Spinal cord (tissue), 10 donors: Measurements from ENCODE around the gene PRKAG3. TPM values are rescaled to one million over a fixed set of nuclear protein-coding genes. Genes with fewer than 3 reads are reported as not detected.

Source experiments
- DNase-seq, 6 donors: peaks; one replicate each; pipeline versions ENCODE4 v3.0.0 to v3.0.0-alpha.2; 2013 to 2015; ENCODE audit warnings: low spot score in 6 of 6, low read depth in 4 of 6
- H3K27ac ChIP-seq: one replicate; pipeline ENCODE4 v1.5.1; 2013; ENCODE audit warnings: low read depth, low read length, control low read depth
- H3K27me3 ChIP-seq: one replicate; pipeline ENCODE4 v1.6.1; 2013; ENCODE audit warnings: low read length; ENCODE audit not compliant: control insufficient read depth, insufficient read depth
- H3K36me3 ChIP-seq: one replicate; pipeline ENCODE4 v1.6.1; 2013; ENCODE audit warnings: low read length; ENCODE audit not compliant: control insufficient read depth, insufficient read depth
- H3K4me1 ChIP-seq: one replicate; pipeline ENCODE4 v1.6.1; 2013; ENCODE audit warnings: low read length; ENCODE audit not compliant: control insufficient read depth, insufficient read depth
- H3K4me3 ChIP-seq: one replicate; pipeline ENCODE4 v1.5.1; 2013; ENCODE audit warnings: low read depth, low read length, control low read depth
- H3K9me3 ChIP-seq: one replicate; pipeline ENCODE4 v1.6.1; 2013; ENCODE audit warnings: low read length; ENCODE audit not compliant: control insufficient read depth, insufficient read depth
- WGBS: methylation state at CpG from one replicate; pipeline ENCODE4 v1.1.5; 2013; ENCODE audit warnings: missing lambda C conversion rate; ENCODE audit not compliant: insufficient coverage; 5-methylcytosine and 5-hydroxymethylcytosine counted together
- polyA plus RNA-seq, 2 donors: library from polyadenylated mRNA; unstranded; fragments of 120-200 nt; gene quantifications; one replicate each; pipeline ENCODE4 v1.2.1, GENCODE V29; 2013; ENCODE audit not compliant: insufficient read length in 2 of 2
- total RNA-seq, 2 donors: library from RNA; depleted of rRNA in 1 of 2; stranded (reverse); fragments of 120-200 nt in 1 of 2; fragments of >200 nt in 1 of 2; gene quantifications; one replicate each; pipeline versions ENCODE4 v1.2.3 to v1.2.4, GENCODE V29; 2013 to 2014
- donor health status: healthy.

PRKAG3 gene
- total and polyA plus RNA-seq, 4 donors = 0.06 to 0.23 TPM; not detected in 2

GRCh38 chr2:218820746-218821369 is 10.7 kb downstream of the PRKAG3 start:
- 93% methylated on average over 15 of the region's 15 CpGs for whole genome bisulfite sequencing
- H3K27me3 ChIP-seq = no peaks in the 10 kb centered on the region
- H3K36me3 ChIP-seq = no peaks in the 10 kb centered on the region
- H3K27ac ChIP-seq = no peak overlapping the region
- DNase-seq = no peak
- H3K4me1 ChIP-seq = no peaks in the 10 kb centered on the region
- no peaks in the 10 kb centered on the region for H3K9me3 ChIP-seq
- H3K4me3 ChIP-seq = no peak overlapping the region

GRCh38 chr2:218819093-218819492 is 12.5 kb downstream of the PRKAG3 start:
- DNase-seq = no peak
- H3K27ac ChIP-seq = no peak overlapping the region
- 80% methylated on average over 6 of the region's 7 CpGs for WGBS
- no peaks in the 10 kb centered on the region for H3K9me3 ChIP-seq
- H3K27me3 ChIP-seq = no peaks in the 10 kb centered on the region
- H3K4me1 ChIP-seq = no peaks in the 10 kb centered on the region
- H3K36me3 ChIP-seq = peaks cover 8% of the 10 kb centered on the region
- no peak overlapping the region for H3K4me3 ChIP-seq

GRCh38 chr2:218816561-218817011 is 15.0 kb downstream of the PRKAG3 start:
- Histone ChIP-seq H3K9me3 (no peaks in the 10 kb centered on the region), H3K27me3 (no peaks in the 10 kb centered on the region), H3K27ac (no peak overlapping the region), H3K36me3 (peaks cover 20% of the 10 kb centered on the region), H3K4me1 (no peaks in the 10 kb centered on the region), H3K4me3 (no peak overlapping the region)
- 83% methylated on average over 2 of the region's 2 CpGs for WGBS
- DNase-seq = no peak

- Histone ChIP-seq H3K9me3 (no peaks in the 10 kb centered on the region), H3K27me3 (no peaks in the 10 kb centered on the region), H3K36me3 (peaks cover 20% of the 10 kb centered on the region), H3K4me3 (no peak overlapping the region), H3K27ac (no peak overlapping the region), H3K4me1 (no peaks in the 10 kb centered on the region)
- 84% methylated on average over 2 of the region's 4 CpGs for WGBS
- DNase-seq = no peak
These were observed 16.0 kb downstream of the PRKAG3 start for GRCh38 chr2:218815649-218816048.

DNA sequence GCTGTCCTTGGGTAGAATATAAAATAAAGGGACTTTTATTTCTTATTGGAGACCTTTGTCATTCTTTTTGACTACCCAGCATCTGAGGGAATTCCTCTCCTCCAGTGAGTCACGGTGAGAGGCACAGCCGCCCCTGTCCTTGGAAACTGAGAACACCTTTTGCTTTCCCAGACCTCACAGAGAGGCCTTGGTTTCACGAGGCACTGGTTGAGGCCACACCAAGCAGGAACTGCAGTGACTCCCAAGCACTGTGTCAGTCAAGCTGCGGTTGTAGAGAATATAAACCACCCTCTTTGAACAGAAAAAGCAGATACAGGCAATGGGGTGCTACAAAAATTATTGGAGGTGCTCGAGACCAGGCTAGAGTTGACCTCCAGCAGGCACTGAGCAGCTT is 16.4 kb downstream of the PRKAG3 start:
- H3K27me3 ChIP-seq = no peaks in the 10 kb centered on the region
- 85% methylated on average over 3 of the region's 5 CpGs for WGBS
- H3K4me1 ChIP-seq = no peaks in the 10 kb centered on the region
- no peak overlapping the region for H3K4me3 ChIP-seq
- no peak for DNase-seq
- H3K27ac ChIP-seq = no peak overlapping the region
- H3K36me3 ChIP-seq = peaks cover 20% of the 10 kb centered on the region
- H3K9me3 ChIP-seq = no peaks in the 10 kb centered on the region

GRCh38 chr2:218814540-218815243 is 16.9 kb downstream of the PRKAG3 start:
- Histone ChIP-seq H3K4me1 (no peaks in the 10 kb centered on the region), H3K27me3 (no peaks in the 10 kb centered on the region), H3K4me3 (no peak overlapping the region), H3K36me3 (peaks cover 20% of the 10 kb centered on the region), H3K27ac (no peak overlapping the region), H3K9me3 (no peaks in the 10 kb centered on the region)
- no peak for DNase-seq
- 92% methylated on average over 9 of the region's 13 CpGs for WGBS

DNA sequence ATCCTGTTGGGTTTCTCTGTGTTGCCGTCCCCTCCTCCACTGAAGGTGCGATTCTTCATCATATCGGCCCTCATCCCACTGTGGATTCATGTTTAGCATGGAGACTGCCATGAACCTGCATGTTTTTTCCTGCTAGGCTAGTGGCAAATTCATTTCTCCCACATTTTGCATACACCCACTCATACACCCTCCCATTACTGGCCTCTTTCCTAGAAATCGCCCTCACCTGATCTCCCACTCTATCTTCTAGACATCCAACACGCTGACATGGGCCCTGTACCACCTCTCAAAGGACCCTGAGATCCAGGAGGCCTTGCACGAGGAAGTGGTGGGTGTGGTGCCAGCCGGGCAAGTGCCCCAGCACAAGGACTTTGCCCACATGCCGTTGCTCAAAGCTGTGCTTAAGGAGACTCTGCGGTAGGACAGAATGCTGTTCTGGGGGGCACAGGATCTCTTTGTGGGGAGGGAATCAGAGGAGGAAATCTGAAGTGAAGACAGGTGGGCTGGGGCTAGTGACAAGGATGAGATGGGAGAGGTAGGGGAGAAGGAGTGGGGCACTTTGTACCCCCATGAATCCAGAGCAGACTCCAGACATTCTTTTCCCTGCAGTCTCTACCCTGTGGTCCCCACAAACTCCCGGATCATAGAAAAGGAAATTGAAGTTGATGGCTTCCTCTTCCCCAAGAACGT is 17.7 kb downstream of the PRKAG3 start:
- Histone ChIP-seq H3K36me3 (peaks cover 20% of the 10 kb centered on the region), H3K4me3 (no peak overlapping the region), H3K9me3 (no peaks in the 10 kb centered on the region), H3K27me3 (no peaks in the 10 kb centered on the region), H3K27ac (no peak overlapping the region), H3K4me1 (no peaks in the 10 kb centered on the region)
- WGBS = 85% methylated on average over 10 of the region's 11 CpGs
- DNase-seq = no peak

DNA sequence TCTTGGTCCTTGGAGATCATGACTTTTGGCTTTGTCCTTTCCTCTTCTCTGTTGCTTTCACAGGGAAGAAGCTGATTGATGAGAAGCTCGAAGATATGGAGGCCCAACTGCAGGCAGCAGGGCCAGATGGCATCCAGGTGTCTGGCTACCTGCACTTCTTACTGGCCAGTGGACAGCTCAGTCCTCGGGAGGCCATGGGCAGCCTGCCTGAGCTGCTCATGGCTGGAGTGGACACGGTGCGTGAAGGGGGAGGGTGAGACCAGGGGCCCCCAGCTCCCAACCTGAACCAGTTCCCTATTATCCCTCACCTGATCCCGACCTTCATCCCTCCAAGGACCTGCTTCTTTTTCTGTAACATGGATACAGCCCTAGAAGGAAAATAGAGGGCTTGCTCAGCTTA is 18.7 kb downstream of the PRKAG3 start:
- no peaks in the 10 kb centered on the region for H3K9me3 ChIP-seq
- no peak overlapping the region for H3K4me3 ChIP-seq
- peaks cover 20% of the 10 kb centered on the region for H3K36me3 ChIP-seq
- H3K4me1 ChIP-seq = no peaks in the 10 kb centered on the region
- DNase-seq = no peak
- H3K27me3 ChIP-seq = no peaks in the 10 kb centered on the region
- H3K27ac ChIP-seq = no peak overlapping the region
- WGBS = 96% methylated on average over 4 of the region's 5 CpGs

GRCh38 chr2:218812096-218812815 is 19.3 kb downstream of the PRKAG3 start:
- DNase-seq = no peak
- H3K27ac ChIP-seq = no peak overlapping the region
- 96% methylated on average over 17 of the region's 21 CpGs for WGBS
- H3K9me3 ChIP-seq = no peaks in the 10 kb centered on the region
- peaks cover 20% of the 10 kb centered on the region for H3K36me3 ChIP-seq
- no peak overlapping the region for H3K4me3 ChIP-seq
- H3K27me3 ChIP-seq = no peaks in the 10 kb centered on the region
- H3K4me1 ChIP-seq = no peaks in the 10 kb centered on the region
